Inferior parietal cortex (tissue), 1 donor: ENCODE results near the gene CGB7.
A peak's percentile ranks its signal among the peaks of the same experiment; 100 is the strongest.
"Not testable (repeated sequence)": the region's sequence is repeated elsewhere in the genome, so short reads cannot be mapped to it uniquely, and the experiment has no call there.

Source experiments
- DNase-seq: peaks from one replicate; pipeline ENCODE4 v3.0.0-alpha.2; 2016; ENCODE audit errors: extremely low spot score

The CGB7 gene

GRCh38 chr19:49073514-49074378, 16.2 kb upstream of the CGB7 start:
- no peak for DNase-seq

- DNase-seq = no peak
Observed at GRCh38 chr19:49071860-49072547, 14.5 kb upstream of the CGB7 start.

GRCh38 chr19:49070416-49070815, 12.9 kb upstream of the CGB7 start:
- no peak for DNase-seq

GRCh38 chr19:49069026-49069425, 11.5 kb upstream of the CGB7 start:
- DNase-seq = no peak

GRCh38 chr19:49067554-49067953, 10.0 kb upstream of the CGB7 start:
- no peak for DNase-seq

- no peak for DNase-seq
Observed at GRCh38 chr19:49065905-49066512, 8.5 kb upstream of the CGB7 start.

GRCh38 chr19:49064768-49065611, 7.4 kb upstream of the CGB7 start, which contains the start of gene NTF4:
Gene NTF4, minus strand, starts transcription at chr19:49064818. Its CDS starts 2,821 bp downstream, at chr19:49061997.
- no peak for DNase-seq

GRCh38 chr19:49064029-49064629, 6.6 kb upstream of the CGB7 start:
- DNase-seq = no peak

- no peak for DNase-seq
Observed at GRCh38 chr19:49061445-49061844, 3.9 kb upstream of the CGB7 start.

GRCh38 chr19:49061000-49061399, 3.5 kb upstream of the CGB7 start:
- no peak for DNase-seq

- DNase-seq = no peak
Observed at GRCh38 chr19:49059053-49059452, 1.5 kb upstream of the CGB7 start.

GRCh38 chr19:49058562-49058961, 1.0 kb upstream of the CGB7 start:
- no peak for DNase-seq

- DNase-seq = not testable (repeated sequence)
Observed at GRCh38 chr19:49056902-49057596, 500 bp downstream of the CGB7 start.

GRCh38 chr19:49056101-49056901, 1.2 kb downstream of the CGB7 start:
- peak; percentile 7 for DNase-seq

GRCh38 chr19:49050376-49051033, 7.0 kb downstream of the CGB7 start:
- not testable (repeated sequence) for DNase-seq

GRCh38 chr19:49049834-49050233, 7.7 kb downstream of the CGB7 start:
- DNase-seq = not testable (repeated sequence)

GRCh38 chr19:49049011-49049410, 8.5 kb downstream of the CGB7 start, which contains the start of gene CGB8:
Gene CGB8, minus strand, starts transcription at chr19:49049111. Its CDS starts 372 bp downstream, at chr19:49048739.
- not testable (repeated sequence) for DNase-seq

GRCh38 chr19:49043548-49043947, 14.0 kb downstream of the CGB7 start, which contains the start of gene CGB5:
Gene CGB5, plus strand, starts transcription at chr19:49043848. Its CDS starts 362 bp downstream, at chr19:49044210.
- DNase-seq = not testable (repeated sequence)

GRCh38 chr19:49042666-49043065, 14.9 kb downstream of the CGB7 start:
- DNase-seq = not testable (repeated sequence)
